GM12878 (cell line): Measurements from ENCODE around the gene MYRF.

ENCODE experiments used
- ESRRA ChIP-seq: IDR thresholded peaks from 2 replicates; pipeline ENCODE4 v1.6.1; 2012; ENCODE audit warnings: mild to moderate bottlenecking, low read length, improper control_type of control experiment
- JUNB ChIP-seq: IDR thresholded peaks from 2 replicates; pipeline ENCODE4 v1.6.1; 2016; ENCODE audit warnings: antibody characterized with exemption, mild to moderate bottlenecking
- NR2C1 ChIP-seq: fragments of 450-650 bp; IDR thresholded peaks from 2 replicates; pipeline ENCODE4 v1.6.1; 2017; ENCODE audit warnings: antibody characterized with exemption, mild to moderate bottlenecking, moderate library complexity
- SP1 ChIP-seq: IDR thresholded peaks from one replicate; pipeline ENCODE4 v1.6.1; 2011; ENCODE audit warnings: low read depth, low read length
- TF ChIP-seq, protein P1 (sequence below): fragments of 450-650 bp; IDR thresholded peaks from 2 replicates; pipeline ENCODE4 v1.6.1; 2018; ENCODE audit warnings: borderline replicate concordance, mild to moderate bottlenecking; ENCODE audit not compliant: partially characterized antibody
- TF ChIP-seq, protein P2 (sequence below), 3 experiments: IDR thresholded peaks in 2 of 3; conservative IDR thresholded peaks in 1 of 3; 2 replicates each; pipeline ENCODE4 v1.5.1; 2011; ENCODE audit warnings: low read depth in 3 of 3, low read length in 3 of 3, mild to moderate bottlenecking in 3 of 3, control low read depth in 2 of 3, moderate library complexity in 2 of 3, inconsistent platforms in 1 of 3, mixed read lengths in 1 of 3; ENCODE audit not compliant: control insufficient read depth in 2 of 3, insufficient read depth in 1 of 3; ENCODE audit errors: extremely low read depth in 1 of 3

- TF ChIP-seq, protein P1, sequence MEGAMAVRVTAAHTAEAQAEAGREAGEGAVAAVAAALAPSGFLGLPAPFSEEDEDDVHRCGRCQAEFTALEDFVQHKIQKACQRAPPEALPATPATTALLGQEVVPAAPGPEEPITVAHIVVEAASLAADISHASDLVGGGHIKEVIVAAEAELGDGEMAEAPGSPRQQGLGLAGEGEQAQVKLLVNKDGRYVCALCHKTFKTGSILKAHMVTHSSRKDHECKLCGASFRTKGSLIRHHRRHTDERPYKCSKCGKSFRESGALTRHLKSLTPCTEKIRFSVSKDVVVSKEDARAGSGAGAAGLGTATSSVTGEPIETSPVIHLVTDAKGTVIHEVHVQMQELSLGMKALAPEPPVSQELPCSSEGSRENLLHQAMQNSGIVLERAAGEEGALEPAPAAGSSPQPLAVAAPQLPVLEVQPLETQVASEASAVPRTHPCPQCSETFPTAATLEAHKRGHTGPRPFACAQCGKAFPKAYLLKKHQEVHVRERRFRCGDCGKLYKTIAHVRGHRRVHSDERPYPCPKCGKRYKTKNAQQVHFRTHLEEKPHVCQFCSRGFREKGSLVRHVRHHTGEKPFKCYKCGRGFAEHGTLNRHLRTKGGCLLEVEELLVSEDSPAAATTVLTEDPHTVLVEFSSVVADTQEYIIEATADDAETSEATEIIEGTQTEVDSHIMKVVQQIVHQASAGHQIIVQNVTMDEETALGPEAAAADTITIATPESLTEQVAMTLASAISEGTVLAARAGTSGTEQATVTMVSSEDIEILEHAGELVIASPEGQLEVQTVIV, result no peak
- TF ChIP-seq, protein P2, sequence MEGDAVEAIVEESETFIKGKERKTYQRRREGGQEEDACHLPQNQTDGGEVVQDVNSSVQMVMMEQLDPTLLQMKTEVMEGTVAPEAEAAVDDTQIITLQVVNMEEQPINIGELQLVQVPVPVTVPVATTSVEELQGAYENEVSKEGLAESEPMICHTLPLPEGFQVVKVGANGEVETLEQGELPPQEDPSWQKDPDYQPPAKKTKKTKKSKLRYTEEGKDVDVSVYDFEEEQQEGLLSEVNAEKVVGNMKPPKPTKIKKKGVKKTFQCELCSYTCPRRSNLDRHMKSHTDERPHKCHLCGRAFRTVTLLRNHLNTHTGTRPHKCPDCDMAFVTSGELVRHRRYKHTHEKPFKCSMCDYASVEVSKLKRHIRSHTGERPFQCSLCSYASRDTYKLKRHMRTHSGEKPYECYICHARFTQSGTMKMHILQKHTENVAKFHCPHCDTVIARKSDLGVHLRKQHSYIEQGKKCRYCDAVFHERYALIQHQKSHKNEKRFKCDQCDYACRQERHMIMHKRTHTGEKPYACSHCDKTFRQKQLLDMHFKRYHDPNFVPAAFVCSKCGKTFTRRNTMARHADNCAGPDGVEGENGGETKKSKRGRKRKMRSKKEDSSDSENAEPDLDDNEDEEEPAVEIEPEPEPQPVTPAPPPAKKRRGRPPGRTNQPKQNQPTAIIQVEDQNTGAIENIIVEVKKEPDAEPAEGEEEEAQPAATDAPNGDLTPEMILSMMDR (IDR thresholded peaks at IDR 0.05 in 2 of 3, conservative IDR thresholded peaks at IDR 0.05 in 1 of 3; ENCODE audit: control insufficient read depth in 2 of 3, extremely low read depth in 1 of 3, insufficient read depth in 1 of 3, low read depth in 3 of 3, low read length in 3 of 3), result no peak
- TF ChIP-seq ESRRA (no peak), JUNB (no peak), NR2C1 (no peak), SP1 (no peak)
Observed at GRCh38 chr11:61746442-61747191, 5.8 kb upstream of the MYRF start.
